Smooth muscle cell (in vitro differentiated cells): ENCODE measurements around the gene BEST4. TPM values are rescaled to one million over a fixed set of nuclear protein-coding genes. Genes with fewer than 3 reads are reported as not detected.
"Not testable (repeated sequence)": the region's sequence is repeated elsewhere in the genome, so short reads cannot be mapped to it uniquely, and the experiment has no call there.

Source experiments
- DNase-seq: peaks from one replicate; lab custom pipeline; 2025; ENCODE audit not compliant: unreplicated experiment; lab: John Stamatoyannopoulos, UW
- H2AFZ ChIP-seq: fragments of 200-600 bp; sonication (generic); 2 replicates; pipeline ENCODE4 v1.6.0; 2016; ENCODE audit warnings: antibody characterized with exemption, low read depth, mild to moderate bottlenecking
- H3F3A ChIP-seq: fragments of 200-600 bp; sonication (generic); 2 replicates; pipeline ENCODE4 v1.6.0; 2017; ENCODE audit warnings: antibody characterized with exemption, low read depth
- H3K27ac ChIP-seq: fragments of 200-600 bp; sonication (generic); 2 replicates; pipeline ENCODE4 v1.5.1; 2016; ENCODE audit warnings: low read depth, mild to moderate bottlenecking
- H3K27me3 ChIP-seq: fragments of 200-600 bp; sonication (generic); 2 replicates; pipeline ENCODE4 v1.6.1; 2016; ENCODE audit warnings: low read depth, mild to moderate bottlenecking
- H3K36me3 ChIP-seq: fragments of 200-600 bp; sonication (generic); 2 replicates; pipeline ENCODE4 v1.5.1; 2016; ENCODE audit warnings: low read depth
- H3K4me1 ChIP-seq: fragments of 200-600 bp; sonication (generic); 2 replicates; pipeline ENCODE4 v1.5.1; 2016; ENCODE audit warnings: low read depth
- H3K4me2 ChIP-seq: fragments of 200-600 bp; sonication (generic); 2 replicates; pipeline ENCODE4 v1.6.0; 2016; ENCODE audit warnings: mild to moderate bottlenecking
- H3K4me3 ChIP-seq: fragments of 200-600 bp; sonication (generic); 2 replicates; pipeline ENCODE4 v1.5.1; 2016; ENCODE audit warnings: mild to moderate bottlenecking
- H3K79me2 ChIP-seq: fragments of 200-600 bp; sonication (generic); 2 replicates; pipeline ENCODE4 v1.6.0; 2016; ENCODE audit warnings: low read depth, mild to moderate bottlenecking
- H3K9ac ChIP-seq: fragments of 200-600 bp; sonication (generic); 2 replicates; pipeline ENCODE4 v1.6.0; 2016; ENCODE audit warnings: low read depth
- H3K9me3 ChIP-seq: fragments of 200-600 bp; sonication (generic); replicated peaks from 2 replicates; pipeline ENCODE4 v1.5.1; 2016; ENCODE audit warnings: low read depth
- H4K20me1 ChIP-seq: fragments of 200-600 bp; sonication (generic); 2 replicates; pipeline ENCODE4 v1.6.0; 2016; ENCODE audit warnings: low read depth
- WGBS: methylation state at CpG from one replicate; pipeline ENCODE4 v1.1.7; 2016; ENCODE audit warnings: low lambda C conversion rate; 5-methylcytosine and 5-hydroxymethylcytosine counted together
- polyA plus RNA-seq: library from polyadenylated mRNA; unstranded; fragments of >200 nt; fragmentation: Nextera tagmentation; extraction: Ambion mirVana; gene quantifications from 2 replicates; pipeline ENCODE4 v1.2.1, GENCODE V29; 2016
- total RNA-seq: library from RNA; depleted of rRNA; stranded (reverse); fragments of >200 nt; gene quantifications from 2 replicates; pipeline ENCODE4 v1.2.3, GENCODE V29; 2014
- TF ChIP-seq, protein P1 (sequence below): fragments of 200-600 bp; sonication (generic); IDR thresholded peaks from 2 replicates; pipeline ENCODE4 v1.5.1; 2017; ENCODE audit warnings: borderline replicate concordance, mild to moderate bottlenecking, antibody characterized with exemption; ENCODE audit not compliant: insufficient read depth, poor library complexity, severe bottlenecking

The BEST4 gene
- total and polyA plus RNA-seq, 2 experiments from 2014 or later = 0.54 to 0.78 TPM

DNA sequence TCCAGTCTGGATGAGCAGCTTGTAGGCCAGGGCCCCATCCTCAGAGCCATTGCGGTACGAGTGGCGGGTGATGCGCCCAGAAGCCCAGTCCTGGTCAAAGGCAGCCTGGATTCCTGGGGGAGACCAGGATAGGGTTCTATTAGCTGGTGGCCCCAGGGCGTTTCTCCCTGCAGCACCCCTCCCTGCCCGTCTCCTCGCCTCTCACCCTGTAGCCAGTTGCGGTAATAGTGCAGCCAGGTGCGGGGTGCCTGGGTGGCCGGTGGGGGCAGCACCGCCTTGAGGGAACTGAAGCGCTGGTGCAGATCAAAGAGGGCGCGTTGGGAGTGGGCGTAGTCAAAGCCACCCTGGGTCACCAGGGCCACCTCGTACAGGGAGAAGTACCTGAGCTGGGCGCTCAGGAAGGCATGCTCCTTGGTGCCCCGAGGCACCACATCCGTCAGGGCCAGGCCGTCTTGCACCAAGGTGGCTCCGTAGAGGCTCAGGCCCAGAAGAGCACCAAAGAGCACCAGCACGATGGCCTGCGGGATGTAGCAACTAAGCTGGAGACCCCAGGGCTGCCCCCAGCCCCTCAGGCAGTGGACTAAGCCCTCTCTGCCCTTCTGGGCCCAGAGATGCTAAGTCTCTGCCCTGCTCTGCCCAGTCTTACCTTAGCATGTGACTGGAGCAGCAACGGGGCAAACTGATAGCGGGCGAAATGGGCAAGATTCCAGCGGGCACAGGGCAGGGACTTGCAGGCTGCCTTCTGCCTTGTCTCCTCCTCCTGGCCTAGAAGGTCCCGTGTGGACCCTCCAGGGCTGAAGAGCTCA is 39.4 kb upstream of the BEST4 start:
- no peaks in the 10 kb centered on the region for H3K9me3 ChIP-seq
- H3K36me3 ChIP-seq = no peaks in the 10 kb centered on the region
- H3K27me3 ChIP-seq = no peaks in the 10 kb centered on the region
- H4K20me1 ChIP-seq = no peaks in the 10 kb centered on the region
- H3K4me1 ChIP-seq = no peaks in the 10 kb centered on the region
- no peaks in the 10 kb centered on the region for H3F3A ChIP-seq
- TF ChIP-seq, protein P1, sequence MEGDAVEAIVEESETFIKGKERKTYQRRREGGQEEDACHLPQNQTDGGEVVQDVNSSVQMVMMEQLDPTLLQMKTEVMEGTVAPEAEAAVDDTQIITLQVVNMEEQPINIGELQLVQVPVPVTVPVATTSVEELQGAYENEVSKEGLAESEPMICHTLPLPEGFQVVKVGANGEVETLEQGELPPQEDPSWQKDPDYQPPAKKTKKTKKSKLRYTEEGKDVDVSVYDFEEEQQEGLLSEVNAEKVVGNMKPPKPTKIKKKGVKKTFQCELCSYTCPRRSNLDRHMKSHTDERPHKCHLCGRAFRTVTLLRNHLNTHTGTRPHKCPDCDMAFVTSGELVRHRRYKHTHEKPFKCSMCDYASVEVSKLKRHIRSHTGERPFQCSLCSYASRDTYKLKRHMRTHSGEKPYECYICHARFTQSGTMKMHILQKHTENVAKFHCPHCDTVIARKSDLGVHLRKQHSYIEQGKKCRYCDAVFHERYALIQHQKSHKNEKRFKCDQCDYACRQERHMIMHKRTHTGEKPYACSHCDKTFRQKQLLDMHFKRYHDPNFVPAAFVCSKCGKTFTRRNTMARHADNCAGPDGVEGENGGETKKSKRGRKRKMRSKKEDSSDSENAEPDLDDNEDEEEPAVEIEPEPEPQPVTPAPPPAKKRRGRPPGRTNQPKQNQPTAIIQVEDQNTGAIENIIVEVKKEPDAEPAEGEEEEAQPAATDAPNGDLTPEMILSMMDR = no peak
- no peak overlapping the region for H3K9ac ChIP-seq
- DNase-seq = no peak
- H3K4me2 ChIP-seq = no peak overlapping the region
- no peak overlapping the region for H3K27ac ChIP-seq
- H3K79me2 ChIP-seq = no peaks in the 10 kb centered on the region
- WGBS = 85% methylated on average over 28 of the region's 28 CpGs
- no peak overlapping the region for H3K4me3 ChIP-seq
- no peak overlapping the region for H2AFZ ChIP-seq

DNA sequence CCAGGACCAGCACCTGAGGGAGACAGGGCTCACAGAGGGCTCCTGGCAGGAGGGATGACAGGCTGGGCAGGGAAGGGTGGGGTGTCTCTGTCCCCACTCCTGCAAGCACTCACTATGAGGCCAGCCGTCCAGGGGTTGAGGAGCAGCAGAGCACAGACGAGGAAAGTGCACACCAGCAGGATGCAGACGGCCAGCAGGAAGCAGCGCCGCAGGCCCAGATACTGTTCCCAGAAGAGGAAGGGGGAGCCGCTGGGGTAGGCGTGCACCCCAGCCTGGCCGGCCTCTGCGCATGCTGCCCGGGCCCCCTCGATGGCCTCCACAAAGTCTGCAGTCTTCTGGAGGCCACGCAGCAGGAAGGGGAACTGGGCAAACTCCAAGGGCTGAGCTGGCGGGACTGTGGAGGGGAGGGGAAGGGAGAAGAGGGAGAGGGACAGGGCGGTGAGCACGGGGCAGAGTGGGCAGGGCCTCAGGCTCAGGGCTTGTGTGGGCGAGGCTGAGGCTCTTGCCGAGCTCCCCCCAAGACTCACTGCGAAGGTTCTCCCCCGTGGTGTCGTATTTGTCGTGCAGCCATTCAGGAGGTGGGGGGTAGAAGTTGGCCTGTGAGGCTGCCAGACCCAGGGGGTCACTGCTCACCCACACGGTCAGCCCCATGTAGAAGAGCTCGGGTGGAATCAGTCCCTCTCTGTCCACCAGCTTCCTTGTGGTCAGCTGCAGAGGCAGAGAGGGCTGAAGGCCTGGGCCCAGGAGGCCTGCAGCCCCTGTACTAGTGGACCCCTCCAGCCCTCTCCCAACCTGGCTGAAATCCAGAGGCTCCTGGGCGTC is 38.6 kb upstream of the BEST4 start:
- no peaks in the 10 kb centered on the region for H3K4me1 ChIP-seq
- H4K20me1 ChIP-seq = no peaks in the 10 kb centered on the region
- H3K4me2 ChIP-seq = no peak overlapping the region
- no peak for DNase-seq
- TF ChIP-seq, protein P1 = no peak
- no peaks in the 10 kb centered on the region for H3K27me3 ChIP-seq
- no peak overlapping the region for H3K9ac ChIP-seq
- no peak overlapping the region for H2AFZ ChIP-seq
- H3K4me3 ChIP-seq = no peak overlapping the region
- H3K36me3 ChIP-seq = no peaks in the 10 kb centered on the region
- no peaks in the 10 kb centered on the region for H3K9me3 ChIP-seq
- no peak overlapping the region for H3K27ac ChIP-seq
- no peaks in the 10 kb centered on the region for H3F3A ChIP-seq
- 88% methylated on average over 20 of the region's 24 CpGs for WGBS
- no peaks in the 10 kb centered on the region for H3K79me2 ChIP-seq

- H3K9me3 ChIP-seq, H3K4me1 ChIP-seq, H3K4me2 ChIP-seq, DNase-seq, H3K27ac ChIP-seq, H4K20me1 ChIP-seq, H3K9ac ChIP-seq, H3K4me3 ChIP-seq, H3K36me3 ChIP-seq, H3K27me3 ChIP-seq, H2AFZ ChIP-seq, H3F3A ChIP-seq, H3K79me2 ChIP-seq: not testable (repeated sequence)
- whole genome bisulfite sequencing = 98% methylated on average over 6 of the region's 6 CpGs
Observed at GRCh38 chr1:44824392-44824791, 36.4 kb upstream of the BEST4 start.

- Histone ChIP-seq H3K27ac (no peak overlapping the region), H3K4me2 (no peak overlapping the region), H3K79me2 (no peaks in the 10 kb centered on the region), H4K20me1 (no peaks in the 10 kb centered on the region), H3K9ac (no peak overlapping the region), H2AFZ (no peak overlapping the region), H3K4me3 (no peak overlapping the region), H3K4me1 (peaks cover 15% of the 10 kb centered on the region), H3K27me3 (no peaks in the 10 kb centered on the region), H3K9me3 (no peaks in the 10 kb centered on the region), H3F3A (peaks cover 3% of the 10 kb centered on the region), H3K36me3 (no peaks in the 10 kb centered on the region)
- no peak for DNase-seq
- TF ChIP-seq, protein P1 = no peak
- WGBS = 96% methylated on average over 15 of the region's 15 CpGs
Observed at GRCh38 chr1:44822981-44823451, 35.0 kb upstream of the BEST4 start.
